PC-9 (cell line): ENCODE measurements around the gene CDH11.

Experiments used
- CTCF ChIP-seq: fragments of 200-600 bp; sonication (generic); conservative IDR thresholded peaks from 2 replicates; pipeline ENCODE4 v1.6.1; 2017; ENCODE audit warnings: mixed run types, antibody characterized with exemption, mild to moderate bottlenecking, moderate library complexity
- EZH2 ChIP-seq: fragments of 200-600 bp; sonication (generic); IDR thresholded peaks from 2 replicates; pipeline ENCODE4 v1.8.0; 2017; ENCODE audit warnings: antibody characterized with exemption, low read depth

DNA sequence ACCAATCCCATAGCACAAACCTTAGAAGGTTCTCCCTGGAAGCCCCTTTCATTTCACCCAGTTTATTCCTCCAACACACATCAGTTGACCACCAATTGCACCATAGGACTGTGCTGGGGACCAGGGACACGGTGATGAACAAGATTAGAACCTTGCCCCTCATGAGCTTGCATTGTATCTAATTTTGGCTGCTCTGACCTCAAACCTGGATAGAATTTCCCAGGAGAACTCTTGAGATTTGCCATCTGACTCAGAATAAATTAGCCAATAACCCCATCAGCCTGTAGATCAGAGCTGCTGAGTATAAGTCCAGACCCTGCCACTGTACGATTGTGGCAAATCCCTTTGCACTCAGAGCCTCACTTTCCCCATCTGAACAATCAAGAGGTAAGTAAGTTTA, 52.1 kb downstream of the CDH11 start:
- TF ChIP-seq CTCF (no peak), EZH2 (no peak)
